Measurements from ENCODE around the gene KYAT1. TPM values are rescaled to one million over a fixed set of nuclear protein-coding genes. Genes with fewer than 3 reads are reported as not detected.

Gene KYAT1
- total and polyA plus RNA-seq, 2 of the 13 experiments (the other 11 are each of a cell fraction or from before 2014, with no cell fraction given): 9.2 to 46.5 TPM

DNA sequence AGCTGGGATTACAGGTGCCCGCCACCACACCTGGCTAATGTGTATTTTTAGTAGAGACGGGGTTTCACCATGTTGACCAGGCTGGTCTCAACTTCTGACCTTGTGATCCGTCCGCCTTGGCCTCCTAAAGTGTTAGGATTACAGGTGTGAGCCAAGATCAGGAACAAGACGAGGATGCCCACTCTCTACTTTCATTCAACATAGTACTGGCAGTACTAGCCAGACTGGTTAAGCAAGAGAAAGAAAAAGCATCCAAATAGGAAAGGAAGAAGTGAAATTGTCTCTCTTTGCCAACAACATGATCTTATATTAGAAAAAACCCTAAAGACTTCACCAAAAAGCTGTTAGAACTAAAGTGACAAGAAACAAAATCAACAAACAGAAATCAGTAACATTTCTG, 70.9 kb downstream of the KYAT1 start (continued):
- TF ChIP-seq, protein P1, sequence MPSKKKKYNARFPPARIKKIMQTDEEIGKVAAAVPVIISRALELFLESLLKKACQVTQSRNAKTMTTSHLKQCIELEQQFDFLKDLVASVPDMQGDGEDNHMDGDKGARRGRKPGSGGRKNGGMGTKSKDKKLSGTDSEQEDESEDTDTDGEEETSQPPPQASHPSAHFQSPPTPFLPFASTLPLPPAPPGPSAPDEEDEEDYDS (CRISPR knock-in tag; IDR thresholded peaks at IDR 0.05): no peak
- TF ChIP-seq, protein P2, sequence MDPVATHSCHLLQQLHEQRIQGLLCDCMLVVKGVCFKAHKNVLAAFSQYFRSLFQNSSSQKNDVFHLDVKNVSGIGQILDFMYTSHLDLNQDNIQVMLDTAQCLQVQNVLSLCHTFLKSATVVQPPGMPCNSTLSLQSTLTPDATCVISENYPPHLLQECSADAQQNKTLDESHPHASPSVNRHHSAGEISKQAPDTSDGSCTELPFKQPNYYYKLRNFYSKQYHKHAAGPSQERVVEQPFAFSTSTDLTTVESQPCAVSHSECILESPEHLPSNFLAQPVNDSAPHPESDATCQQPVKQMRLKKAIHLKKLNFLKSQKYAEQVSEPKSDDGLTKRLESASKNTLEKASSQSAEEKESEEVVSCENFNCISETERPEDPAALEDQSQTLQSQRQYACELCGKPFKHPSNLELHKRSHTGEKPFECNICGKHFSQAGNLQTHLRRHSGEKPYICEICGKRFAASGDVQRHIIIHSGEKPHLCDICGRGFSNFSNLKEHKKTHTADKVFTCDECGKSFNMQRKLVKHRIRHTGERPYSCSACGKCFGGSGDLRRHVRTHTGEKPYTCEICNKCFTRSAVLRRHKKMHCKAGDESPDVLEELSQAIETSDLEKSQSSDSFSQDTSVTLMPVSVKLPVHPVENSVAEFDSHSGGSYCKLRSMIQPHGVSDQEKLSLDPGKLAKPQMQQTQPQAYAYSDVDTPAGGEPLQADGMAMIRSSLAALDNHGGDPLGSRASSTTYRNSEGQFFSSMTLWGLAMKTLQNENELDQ (CRISPR knock-in tag; IDR thresholded peaks at IDR 0.05; ENCODE audit: borderline replicate concordance): no peak
- TF ChIP-seq REPIN1 (CRISPR knock-in tag; IDR thresholded peaks at IDR 0.05; ENCODE audit: borderline replicate concordance, low read depth): no peak

DNA sequence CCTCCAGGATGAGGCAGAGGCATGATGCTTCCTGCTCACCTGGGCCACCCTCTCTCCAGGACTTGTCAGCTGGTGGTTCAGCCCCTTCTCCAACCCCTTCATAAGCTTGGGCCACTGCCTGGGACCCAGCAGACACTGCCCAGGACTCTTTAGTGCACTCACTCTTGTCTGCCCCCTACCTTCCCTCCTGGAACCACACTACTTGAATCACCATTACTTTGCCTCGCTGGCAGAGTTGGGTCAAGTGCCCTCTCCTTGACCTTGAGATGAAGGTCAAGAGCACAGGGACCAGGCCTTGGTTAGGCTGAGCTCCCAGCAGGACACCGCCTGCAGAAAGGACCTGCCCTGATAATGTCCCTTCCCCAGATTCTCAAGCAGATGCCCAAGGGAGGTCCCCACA, 71.9 kb downstream of the KYAT1 start:
- H3K4me1 ChIP-seq (ENCODE audit: insufficient read depth, low read length): no peaks in the 10 kb centered on the region
- no peak overlapping the region for H3K4me3 ChIP-seq (replicated peaks in 1 of 3; ENCODE audit: insufficient read depth in 1 of 3, low read depth in 2 of 3, low read length in 3 of 3)
- no TSS peak for BruUV-seq (replicated peaks)
- ATAC-seq: peak; percentile 20
- no peaks in the 10 kb centered on the region for H3K79me2 ChIP-seq (ENCODE audit: insufficient read depth, low read length)
- no peaks in the 10 kb centered on the region for H3K9me3 ChIP-seq (ENCODE audit: low read length)
- CTCF ChIA-PET (ENCODE audit: low intra/inter-chr PET ratio, low total read pairs): no interaction called here
- no peak for FAIRE-seq
- H3K36me3 ChIP-seq (replicated peaks in 1 of 2; ENCODE audit: control insufficient read depth in 1 of 2, insufficient read depth in 2 of 2, low read length in 2 of 2): peaks cover 6 to 22% of the 10 kb centered on the region in 2 experiments; a peak in 4 of 5 replicates
- WGBS (ENCODE audit: low lambda C conversion rate): 89% methylated on average over 2 of the region's 2 CpGs
- TF ChIP-seq, protein P3, sequence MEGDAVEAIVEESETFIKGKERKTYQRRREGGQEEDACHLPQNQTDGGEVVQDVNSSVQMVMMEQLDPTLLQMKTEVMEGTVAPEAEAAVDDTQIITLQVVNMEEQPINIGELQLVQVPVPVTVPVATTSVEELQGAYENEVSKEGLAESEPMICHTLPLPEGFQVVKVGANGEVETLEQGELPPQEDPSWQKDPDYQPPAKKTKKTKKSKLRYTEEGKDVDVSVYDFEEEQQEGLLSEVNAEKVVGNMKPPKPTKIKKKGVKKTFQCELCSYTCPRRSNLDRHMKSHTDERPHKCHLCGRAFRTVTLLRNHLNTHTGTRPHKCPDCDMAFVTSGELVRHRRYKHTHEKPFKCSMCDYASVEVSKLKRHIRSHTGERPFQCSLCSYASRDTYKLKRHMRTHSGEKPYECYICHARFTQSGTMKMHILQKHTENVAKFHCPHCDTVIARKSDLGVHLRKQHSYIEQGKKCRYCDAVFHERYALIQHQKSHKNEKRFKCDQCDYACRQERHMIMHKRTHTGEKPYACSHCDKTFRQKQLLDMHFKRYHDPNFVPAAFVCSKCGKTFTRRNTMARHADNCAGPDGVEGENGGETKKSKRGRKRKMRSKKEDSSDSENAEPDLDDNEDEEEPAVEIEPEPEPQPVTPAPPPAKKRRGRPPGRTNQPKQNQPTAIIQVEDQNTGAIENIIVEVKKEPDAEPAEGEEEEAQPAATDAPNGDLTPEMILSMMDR (CRISPR knock-in tag; IDR thresholded peaks at IDR 0.05): peak; percentile 26; the same call in 1 of the 2 replicates
- TF ChIP-seq ZNF550 (CRISPR knock-in tag; IDR thresholded peaks at IDR 0.05; ENCODE audit: borderline replicate concordance) (no peak), ZNF24 (IDR thresholded peaks at IDR 0.05) (no peak)
- TF ChIP-seq, protein P4, sequence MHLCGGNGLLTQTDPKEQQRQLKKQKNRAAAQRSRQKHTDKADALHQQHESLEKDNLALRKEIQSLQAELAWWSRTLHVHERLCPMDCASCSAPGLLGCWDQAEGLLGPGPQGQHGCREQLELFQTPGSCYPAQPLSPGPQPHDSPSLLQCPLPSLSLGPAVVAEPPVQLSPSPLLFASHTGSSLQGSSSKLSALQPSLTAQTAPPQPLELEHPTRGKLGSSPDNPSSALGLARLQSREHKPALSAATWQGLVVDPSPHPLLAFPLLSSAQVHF (CRISPR knock-in tag; IDR thresholded peaks at IDR 0.05): no peak
- H3K27me3 ChIP-seq (ENCODE audit: control insufficient read depth in 1 of 2, insufficient read depth in 2 of 2, low read length in 2 of 2): no peaks in the 10 kb centered on the region
- no peak for DNase-seq (ENCODE audit: low spot score)
- in situ Hi-C loops (cut with HindIII; ENCODE audit: extremely low pct_ligation_motif_present, low pct_unique_long_range_greater_than_20kb): no loop called here
- no peak overlapping the region for H3K9ac ChIP-seq (ENCODE audit: insufficient read depth, low read depth, low read length)
- H2AFZ ChIP-seq (ENCODE audit: low read length): no peak overlapping the region
- intact Hi-C loops (cut with micrococcal nuclease; ENCODE audit: unreplicated experiment): no loop called here
- POLR2A ChIA-PET: interaction anchor here (2.7 kb wide), 1 partner anchor 8 kb away, joined by 11 read pairs; the partner anchor contains the start of gene ENDOG
- no peaks in the 10 kb centered on the region for H4K20me1 ChIP-seq (ENCODE audit: insufficient read depth, low read length)
- H3K27ac ChIP-seq (ENCODE audit: extremely low read length, insufficient read depth, low read length): no peak overlapping the region
- H3K4me2 ChIP-seq (ENCODE audit: low read depth, low read length): no peak overlapping the region
